Limb (tissue), 2 donors: ENCODE measurements around the gene PLEKHA1.
A peak's percentile ranks its signal among the peaks of the same experiment; 100 is the strongest.

Experiments used
- DNase-seq, 2 donors: peaks; one replicate each; pipeline ENCODE4 v3.0.0-alpha.2; 2016; ENCODE audit errors: extremely low spot score in 2 of 2

Gene PLEKHA1

GRCh38 chr10:122459561-122460273 is 85.2 kb downstream of the PLEKHA1 start:
- no peak for DNase-seq

GRCh38 chr10:122460891-122461293 is 86.4 kb downstream of the PLEKHA1 start:
- DNase-seq: no peak

GRCh38 chr10:122461367-122461728 is 86.8 kb downstream of the PLEKHA1 start, which contains the start of gene HTRA1:
HTRA1 (plus strand) TSS chr10:122461553; CDS start chr10:122461653, 100 bp downstream.
- DNase-seq: peak in 1 of 2 donors; percentile 78

- peak in 1 of 2 donors; percentile 56 for DNase-seq
Measured at GRCh38 chr10:122461729-122462532, 87.4 kb downstream of the PLEKHA1 start.

- DNase-seq: peak in 1 of 2 donors; percentile 69
Measured at GRCh38 chr10:122462533-122463465, 88.3 kb downstream of the PLEKHA1 start.

- DNase-seq: no peak
Measured at GRCh38 chr10:122463466-122464249, 89.2 kb downstream of the PLEKHA1 start.

GRCh38 chr10:122464250-122464510 is 89.7 kb downstream of the PLEKHA1 start:
- DNase-seq: no peak

- no peak for DNase-seq
Measured at GRCh38 chr10:122464586-122464985, 90.1 kb downstream of the PLEKHA1 start.

- DNase-seq: no peak
Measured at GRCh38 chr10:122465401-122466040, 91.0 kb downstream of the PLEKHA1 start.

GRCh38 chr10:122466951-122467381 is 92.5 kb downstream of the PLEKHA1 start:
- no peak for DNase-seq

GRCh38 chr10:122467701-122468100 is 93.2 kb downstream of the PLEKHA1 start:
- no peak for DNase-seq

GRCh38 chr10:122468307-122468925 is 93.9 kb downstream of the PLEKHA1 start:
- no peak for DNase-seq

GRCh38 chr10:122468926-122469781 is 94.6 kb downstream of the PLEKHA1 start:
- no peak for DNase-seq

- DNase-seq: no peak
Measured at GRCh38 chr10:122469848-122470247, 95.3 kb downstream of the PLEKHA1 start.

- no peak for DNase-seq
Measured at GRCh38 chr10:122471531-122472177, 97.1 kb downstream of the PLEKHA1 start.

GRCh38 chr10:122473116-122473515 is 98.6 kb downstream of the PLEKHA1 start:
- DNase-seq: no peak

- no peak for DNase-seq
Measured at GRCh38 chr10:122474131-122474818, 99.8 kb downstream of the PLEKHA1 start.

- DNase-seq: no peak
Measured at GRCh38 chr10:122475100-122475499, 100.6 kb downstream of the PLEKHA1 start.
